CD8-positive, alpha-beta memory T cell (primary cell): ENCODE measurements around the gene TCHH. TPM values are rescaled to one million over a fixed set of nuclear protein-coding genes. Genes with fewer than 3 reads are reported as not detected.

Experiments used
- CTCF ChIA-PET: fragments of 350-600 bp; sonication (Branson Sonifier 250); formaldehyde crosslinking; loops from one replicate; lab custom pipeline; 2021; ENCODE audit warnings: antibody characterized with exemption; lab: Charles Lee
- POLR2A ChIA-PET: fragments of 350-600 bp; sonication (Branson Sonifier 250); formaldehyde crosslinking; loops from one replicate; lab custom pipeline; 2021; ENCODE audit warnings: antibody characterized with exemption; lab: Charles Lee
- DNase-seq, 5 donors: peaks; one replicate each; pipeline versions ENCODE4 v3.0.0 to v3.0.0-alpha.2; 2020 to 2022; ENCODE audit warnings: mixed read lengths in 1 of 5
- H3K27ac ChIP-seq: one replicate; pipeline ENCODE4 v1.7.0; 2013; ENCODE audit warnings: low read depth, mild to moderate bottlenecking, low read length, moderate library complexity
- H3K27me3 ChIP-seq: 2 replicates; pipeline ENCODE4 v1.7.0; 2013; ENCODE audit warnings: low read length, mild to moderate bottlenecking; ENCODE audit not compliant: insufficient read depth, poor library complexity, severe bottlenecking
- H3K36me3 ChIP-seq: 2 replicates; pipeline ENCODE4 v1.7.0; 2013; ENCODE audit warnings: mild to moderate bottlenecking, low read length, moderate library complexity; ENCODE audit not compliant: insufficient read depth
- H3K4me1 ChIP-seq: 2 replicates; pipeline ENCODE4 v1.7.0; 2013; ENCODE audit warnings: mild to moderate bottlenecking, low read length, moderate library complexity; ENCODE audit not compliant: insufficient read depth
- H3K4me3 ChIP-seq: 2 replicates; pipeline ENCODE4 v1.7.0; 2013; ENCODE audit warnings: mild to moderate bottlenecking, low read length
- H3K9me3 ChIP-seq: 2 replicates; pipeline ENCODE4 v1.7.0; 2013; ENCODE audit warnings: mild to moderate bottlenecking, low read length
- H3K27ac Mint-ChIP-seq, 8 donors: one replicate each; pipeline ENCODE4 v1.8.0; 2020 to 2021; ENCODE audit warnings: mixed read lengths in 8 of 8, mild to moderate bottlenecking in 6 of 8, inconsistent platforms in 3 of 8, moderate library complexity in 3 of 8
- H3K27me3 Mint-ChIP-seq, 2 donors: one replicate each; pipeline ENCODE4 v1.8.0; 2020 to 2021; ENCODE audit warnings: mixed read lengths in 2 of 2, mild to moderate bottlenecking in 1 of 2, moderate library complexity in 1 of 2
- H3K36me3 Mint-ChIP-seq, 3 donors: one replicate each; pipeline ENCODE4 v1.8.0; 2020 to 2021; ENCODE audit warnings: mixed read lengths in 3 of 3, inconsistent platforms in 1 of 3, mild to moderate bottlenecking in 1 of 3
- H3K4me1 Mint-ChIP-seq, 3 donors: one replicate each; pipeline ENCODE4 v1.8.0; 2020 to 2021; ENCODE audit warnings: mixed read lengths in 3 of 3, inconsistent platforms in 1 of 3, mild to moderate bottlenecking in 1 of 3
- H3K4me3 Mint-ChIP-seq, 7 donors: one replicate each; pipeline ENCODE4 v1.8.0; 2020 to 2021; ENCODE audit warnings: mixed read lengths in 7 of 7, mild to moderate bottlenecking in 6 of 7, moderate library complexity in 4 of 7, inconsistent platforms in 2 of 7
- H3K9me3 Mint-ChIP-seq, 5 donors: one replicate each; pipeline ENCODE4 v1.8.0; 2020 to 2022; ENCODE audit warnings: mixed read lengths in 5 of 5, mild to moderate bottlenecking in 3 of 5, moderate library complexity in 2 of 5, inconsistent platforms in 1 of 5
- polyA plus RNA-seq: library from polyadenylated mRNA; unstranded; fragments of 300-500 nt; fragmentation: Illumina TruSeq; gene quantifications from one replicate; pipeline ENCODE4 v1.2.3, GENCODE V29; 2021
- total RNA-seq, 2 experiments: library from RNA; stranded (reverse); gene quantifications; one replicate each; pipeline ENCODE4 v1.2.3, GENCODE V29; 2021

The TCHH gene, protein sequence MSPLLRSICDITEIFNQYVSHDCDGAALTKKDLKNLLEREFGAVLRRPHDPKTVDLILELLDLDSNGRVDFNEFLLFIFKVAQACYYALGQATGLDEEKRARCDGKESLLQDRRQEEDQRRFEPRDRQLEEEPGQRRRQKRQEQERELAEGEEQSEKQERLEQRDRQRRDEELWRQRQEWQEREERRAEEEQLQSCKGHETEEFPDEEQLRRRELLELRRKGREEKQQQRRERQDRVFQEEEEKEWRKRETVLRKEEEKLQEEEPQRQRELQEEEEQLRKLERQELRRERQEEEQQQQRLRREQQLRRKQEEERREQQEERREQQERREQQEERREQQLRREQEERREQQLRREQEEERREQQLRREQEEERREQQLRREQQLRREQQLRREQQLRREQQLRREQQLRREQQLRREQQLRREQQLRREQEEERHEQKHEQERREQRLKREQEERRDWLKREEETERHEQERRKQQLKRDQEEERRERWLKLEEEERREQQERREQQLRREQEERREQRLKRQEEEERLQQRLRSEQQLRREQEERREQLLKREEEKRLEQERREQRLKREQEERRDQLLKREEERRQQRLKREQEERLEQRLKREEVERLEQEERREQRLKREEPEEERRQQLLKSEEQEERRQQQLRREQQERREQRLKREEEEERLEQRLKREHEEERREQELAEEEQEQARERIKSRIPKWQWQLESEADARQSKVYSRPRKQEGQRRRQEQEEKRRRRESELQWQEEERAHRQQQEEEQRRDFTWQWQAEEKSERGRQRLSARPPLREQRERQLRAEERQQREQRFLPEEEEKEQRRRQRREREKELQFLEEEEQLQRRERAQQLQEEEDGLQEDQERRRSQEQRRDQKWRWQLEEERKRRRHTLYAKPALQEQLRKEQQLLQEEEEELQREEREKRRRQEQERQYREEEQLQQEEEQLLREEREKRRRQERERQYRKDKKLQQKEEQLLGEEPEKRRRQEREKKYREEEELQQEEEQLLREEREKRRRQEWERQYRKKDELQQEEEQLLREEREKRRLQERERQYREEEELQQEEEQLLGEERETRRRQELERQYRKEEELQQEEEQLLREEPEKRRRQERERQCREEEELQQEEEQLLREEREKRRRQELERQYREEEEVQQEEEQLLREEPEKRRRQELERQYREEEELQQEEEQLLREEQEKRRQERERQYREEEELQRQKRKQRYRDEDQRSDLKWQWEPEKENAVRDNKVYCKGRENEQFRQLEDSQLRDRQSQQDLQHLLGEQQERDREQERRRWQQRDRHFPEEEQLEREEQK (N-terminal part only)
- total RNA-seq (under 1 TPM; 0.09 to 0.11 TPM), polyA plus RNA-seq (not detected)

DNA sequence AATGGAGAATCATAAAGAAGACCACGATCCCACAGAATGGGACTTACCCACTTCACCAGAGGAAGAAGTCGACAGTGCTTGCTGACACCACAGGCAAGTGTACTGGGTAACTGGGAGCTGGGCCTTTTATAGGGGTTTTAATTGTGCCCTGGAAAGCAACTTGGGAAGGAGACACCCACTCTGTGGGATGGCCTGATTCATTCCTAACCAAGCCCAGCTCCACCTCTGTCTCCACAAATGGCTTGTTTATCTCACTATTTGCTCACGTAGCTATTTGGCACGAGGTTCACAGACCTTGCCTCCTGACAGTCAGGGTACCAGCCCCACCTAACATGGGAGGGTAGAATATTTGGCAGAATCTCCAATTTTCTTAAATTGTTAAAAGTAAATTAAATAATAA, at the start of gene TCHH:
TCHH (minus strand) TSS at position 101 of the 400 bp plus-strand sequence. CDS start 1,364 bp downstream, outside the sequence.
- no peak within 1 kb of the TSS for H3K27ac ChIP-seq
- H3K27me3 ChIP-seq: peaks cover 22% of the 10 kb centered on the region
- no peak within 1 kb of the TSS for H3K4me3 ChIP-seq
- POLR2A ChIA-PET: no interaction called here
- no peaks in the 10 kb centered on the region for H3K9me3 ChIP-seq
- Mint-ChIP-seq H3K27me3 (peaks cover 27 to 38% of the 10 kb centered on the region in 2 donors), H3K27ac (no peak within 1 kb of the TSS), H3K4me3 (no peak within 1 kb of the TSS), H3K4me1 (no peaks in the 10 kb centered on the region), H3K9me3 (no peaks in the 10 kb centered on the region), H3K36me3 (no peaks in the 10 kb centered on the region)
- H3K36me3 ChIP-seq: no peaks in the 10 kb centered on the region
- peaks cover 7% of the 10 kb centered on the region for H3K4me1 ChIP-seq
- CTCF ChIA-PET: no interaction called here
- DNase-seq: no peak

DNA sequence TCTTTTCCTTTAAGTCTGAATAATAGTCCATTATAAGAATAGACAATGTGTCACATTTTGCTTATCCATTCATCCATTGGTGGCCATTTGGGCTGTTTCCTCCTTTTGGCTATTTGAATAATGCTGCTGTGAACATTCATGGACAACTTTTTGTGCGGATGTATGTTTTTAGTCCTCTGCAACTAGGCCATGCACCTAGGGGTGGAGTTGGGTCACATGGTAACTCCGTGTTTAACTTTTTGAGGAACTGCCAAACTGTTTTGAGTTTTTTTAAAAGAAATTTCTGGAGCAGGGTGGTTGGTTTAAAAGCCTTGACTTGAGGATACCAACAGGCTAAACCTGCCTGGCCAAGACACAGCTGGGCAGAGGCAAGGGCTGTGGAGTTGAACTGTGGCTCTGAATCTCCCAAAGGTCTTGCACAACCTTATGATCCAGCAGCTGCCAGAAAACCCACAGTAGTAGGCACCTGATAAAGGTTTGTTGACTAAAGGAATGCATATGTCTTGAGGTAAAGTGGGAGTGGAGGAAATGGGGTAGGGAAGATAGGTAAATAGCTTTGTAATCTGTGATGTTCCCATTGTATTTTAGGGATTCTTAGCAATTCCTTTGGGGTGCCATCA, 49.4 kb upstream of the TCHH start:
- no peak overlapping the region for H3K27ac ChIP-seq
- no peaks in the 10 kb centered on the region for H3K36me3 ChIP-seq
- CTCF ChIA-PET: no interaction called here
- H3K27me3 ChIP-seq: no peaks in the 10 kb centered on the region
- H3K4me3 Mint-ChIP-seq: no peak overlapping the region
- no peaks in the 10 kb centered on the region for H3K9me3 Mint-ChIP-seq
- no peaks in the 10 kb centered on the region for H3K4me1 ChIP-seq
- H3K27ac Mint-ChIP-seq: no peak overlapping the region
- H3K27me3 Mint-ChIP-seq: peaks cover 10 to 16% of the 10 kb centered on the region in 2 donors
- peaks cover 0 to 2% (median 0%) of the 10 kb centered on the region in 3 donors for H3K36me3 Mint-ChIP-seq
- POLR2A ChIA-PET: no interaction called here
- H3K9me3 ChIP-seq: no peaks in the 10 kb centered on the region
- no peak overlapping the region for H3K4me3 ChIP-seq
- peaks cover 3 to 7% (median 5%) of the 10 kb centered on the region in 3 donors for H3K4me1 Mint-ChIP-seq
- no peak for DNase-seq

DNA sequence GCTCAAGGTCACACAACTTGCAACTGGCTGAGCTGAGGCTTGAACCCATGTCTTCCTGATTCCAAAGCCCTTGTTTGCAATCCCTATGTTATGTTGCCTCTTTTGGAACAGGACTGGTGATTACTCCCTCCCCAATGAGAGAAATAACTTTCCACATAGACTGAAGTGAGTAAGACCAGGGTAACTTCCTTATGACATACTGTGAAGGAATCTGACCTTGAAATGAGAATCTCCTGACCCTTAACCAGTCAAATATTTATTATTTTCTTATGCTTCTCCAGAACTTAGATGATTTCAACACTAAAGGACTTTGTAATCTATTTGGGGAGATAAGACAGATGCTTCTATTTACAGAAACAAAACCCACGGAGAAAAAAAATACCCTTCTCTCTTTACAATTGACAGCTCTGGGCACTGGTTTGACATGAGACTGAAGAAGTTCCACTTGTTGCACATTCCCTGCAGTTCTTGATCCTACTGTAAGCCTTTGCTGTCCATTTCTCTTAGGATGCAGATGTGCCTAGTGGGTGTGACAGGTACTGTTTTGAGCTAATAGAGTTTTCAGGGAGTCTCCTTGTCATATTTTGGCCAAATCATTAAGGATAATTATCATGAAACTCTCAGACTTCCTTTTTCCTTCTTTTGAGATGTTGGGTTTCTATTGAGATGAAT, 47.7 kb upstream of the TCHH start:
- Histone ChIP-seq H3K27me3 (no peaks in the 10 kb centered on the region), H3K4me3 (no peak overlapping the region), H3K36me3 (no peaks in the 10 kb centered on the region), H3K4me1 (no peaks in the 10 kb centered on the region), H3K9me3 (no peaks in the 10 kb centered on the region), H3K27ac (no peak overlapping the region)
- H3K36me3 Mint-ChIP-seq: peaks cover 0 to 2% (median 0%) of the 10 kb centered on the region in 3 donors
- peaks cover 7 to 16% of the 10 kb centered on the region in 2 donors for H3K27me3 Mint-ChIP-seq
- POLR2A ChIA-PET: no interaction called here
- no peak for DNase-seq
- H3K27ac Mint-ChIP-seq: no peak overlapping the region
- CTCF ChIA-PET: interaction anchor here (0.9 kb wide), 1 partner anchor 23 kb away, joined by 4 read pairs; no protein-coding TSS in a partner anchor
- peaks cover 3 to 7% (median 5%) of the 10 kb centered on the region in 3 donors for H3K4me1 Mint-ChIP-seq
- no peaks in the 10 kb centered on the region for H3K9me3 Mint-ChIP-seq
- H3K4me3 Mint-ChIP-seq: no peak overlapping the region

DNA sequence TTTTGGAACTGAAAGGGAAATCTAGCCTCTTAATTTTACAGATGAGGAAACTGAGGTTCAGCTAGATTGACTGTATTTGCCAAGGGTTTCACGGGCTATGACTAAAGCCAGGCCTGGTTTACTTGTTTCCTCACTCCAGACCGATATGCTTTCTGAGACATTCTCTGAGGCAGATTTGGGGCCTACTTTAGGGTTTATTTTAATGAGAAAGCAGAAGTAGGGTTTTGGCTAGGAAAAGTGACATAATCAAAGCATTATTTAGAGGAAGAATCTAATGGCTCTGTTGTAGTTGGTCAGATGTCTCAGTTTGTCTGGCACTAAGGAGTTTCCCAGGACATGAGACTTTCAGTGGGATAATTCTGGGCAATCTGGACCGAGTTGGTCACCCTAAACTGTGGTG, 45.3 kb upstream of the TCHH start:
- ChIA-PET CTCF (no interaction called here), POLR2A (no interaction called here)
- H3K27me3 Mint-ChIP-seq: peaks cover 4 to 15% of the 10 kb centered on the region in 2 donors

DNA sequence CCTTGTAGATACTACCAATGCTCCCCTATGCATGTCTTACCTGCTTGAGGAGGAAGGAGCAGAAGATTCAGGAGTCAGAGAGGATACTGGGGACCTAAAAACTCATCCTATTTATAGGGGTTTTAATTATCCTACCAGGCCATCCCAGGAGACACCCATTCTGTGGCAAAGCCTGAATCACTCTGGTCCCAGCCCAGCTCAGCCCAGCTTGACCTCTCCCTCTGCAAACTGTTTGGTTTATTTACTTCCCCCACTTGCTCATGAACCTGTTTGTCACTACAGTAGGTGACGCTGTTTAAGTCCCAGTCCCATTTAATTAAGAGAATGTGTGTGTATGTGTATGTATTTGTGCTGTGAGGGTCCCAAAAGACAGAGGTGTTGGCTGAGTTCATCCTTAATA, 43.9 kb upstream of the TCHH start, which contains the start of gene RPTN:
RPTN (minus strand) TSS at position 85 of the 400 bp plus-strand sequence. CDS start 1,339 bp downstream, outside the sequence.
- POLR2A ChIA-PET: no interaction called here

More for the DNA sequence above, 45.3 kb upstream of the TCHH start:
- H3K36me3 ChIP-seq: no peaks in the 10 kb centered on the region
- no peaks in the 10 kb centered on the region for H3K9me3 ChIP-seq
- H3K4me1 ChIP-seq: no peaks in the 10 kb centered on the region
- Mint-ChIP-seq H3K9me3 (no peaks in the 10 kb centered on the region), H3K36me3 (no peaks in the 10 kb centered on the region), H3K4me1 (peaks cover 0 to 2% (median under 1%) of the 10 kb centered on the region in 3 donors), H3K4me3 (no peak overlapping the region), H3K27ac (no peak overlapping the region)
- H3K4me3 ChIP-seq: no peak overlapping the region
- no peaks in the 10 kb centered on the region for H3K27me3 ChIP-seq
- DNase-seq: no peak
- no peak overlapping the region for H3K27ac ChIP-seq

DNA sequence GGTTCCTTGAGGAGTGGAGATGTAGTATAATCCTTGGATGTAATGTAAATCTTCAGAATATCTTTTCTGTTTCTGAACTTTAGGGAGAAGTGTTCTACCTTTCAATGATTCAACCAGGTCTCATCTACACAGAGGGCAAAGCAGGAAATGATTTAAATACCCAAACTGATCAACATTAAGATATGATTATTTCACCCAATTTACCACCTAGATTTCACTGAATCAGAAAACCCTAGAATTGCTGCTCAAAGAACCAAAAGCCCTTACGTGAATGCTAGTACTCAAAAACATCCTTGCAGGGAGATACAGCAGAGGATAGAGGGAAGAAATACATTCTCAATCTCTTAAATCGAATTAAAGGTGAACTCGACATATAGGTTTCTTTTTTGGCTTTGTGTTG, 38.8 kb upstream of the TCHH start:
- DNase-seq: no peak
- H3K9me3 Mint-ChIP-seq: peaks cover under 1 to 6% (median 3%) of the 10 kb centered on the region in 5 donors
- ChIA-PET CTCF (no interaction called here), POLR2A (no interaction called here)
- Histone ChIP-seq H3K27ac (no peak overlapping the region), H3K27me3 (no peaks in the 10 kb centered on the region), H3K4me3 (no peak overlapping the region), H3K4me1 (no peaks in the 10 kb centered on the region), H3K36me3 (no peaks in the 10 kb centered on the region), H3K9me3 (no peaks in the 10 kb centered on the region)
- H3K4me3 Mint-ChIP-seq: no peak overlapping the region
- H3K4me1 Mint-ChIP-seq: no peaks in the 10 kb centered on the region
- H3K27me3 Mint-ChIP-seq: peaks cover 2 to 8% of the 10 kb centered on the region in 2 donors
- no peak overlapping the region for H3K27ac Mint-ChIP-seq
- peaks cover 0 to under 1% (median 0%) of the 10 kb centered on the region in 3 donors for H3K36me3 Mint-ChIP-seq

More for the DNA sequence above, 43.9 kb upstream of the TCHH start, which contains the start of gene RPTN:
- Mint-ChIP-seq H3K27ac (no peak within 1 kb of the TSS), H3K4me1 (no peaks in the 10 kb centered on the region), H3K36me3 (no peaks in the 10 kb centered on the region), H3K9me3 (no peaks in the 10 kb centered on the region), H3K27me3 (peaks cover 2 to 10% of the 10 kb centered on the region in 2 donors), H3K4me3 (no peak within 1 kb of the TSS)
- Histone ChIP-seq H3K4me3 (no peak within 1 kb of the TSS), H3K27me3 (no peaks in the 10 kb centered on the region), H3K36me3 (no peaks in the 10 kb centered on the region), H3K4me1 (no peaks in the 10 kb centered on the region), H3K27ac (no peak within 1 kb of the TSS), H3K9me3 (no peaks in the 10 kb centered on the region)
- no peak for DNase-seq
- CTCF ChIA-PET: interaction anchor here (1.1 kb wide), 1 partner anchor 41 kb away, joined by 3 read pairs; no protein-coding TSS in a partner anchor

DNA sequence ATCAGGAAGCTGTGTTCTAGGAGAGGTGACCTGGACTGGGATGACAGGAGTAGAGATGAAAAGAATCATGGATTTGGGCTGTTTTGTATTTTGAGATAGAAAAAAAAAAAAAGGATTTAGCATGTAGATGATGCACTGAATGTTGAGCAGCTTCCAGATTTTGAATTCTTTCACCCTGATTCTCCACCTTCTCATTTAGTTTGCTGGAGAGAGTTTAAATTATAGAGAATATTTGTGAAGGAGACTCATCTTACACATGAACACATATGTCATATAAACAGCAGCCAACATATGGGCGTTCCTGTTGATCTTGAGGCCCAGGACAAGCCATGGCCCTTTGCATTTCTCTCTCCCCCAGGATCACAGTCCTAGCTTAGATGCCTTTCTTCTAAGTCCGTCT, 36.4 kb upstream of the TCHH start:
- DNase-seq: no peak
- Mint-ChIP-seq H3K4me1 (no peaks in the 10 kb centered on the region), H3K27me3 (peaks cover 6 to 12% of the 10 kb centered on the region in 2 donors), H3K4me3 (no peak overlapping the region), H3K27ac (no peak overlapping the region), H3K36me3 (peaks cover 0 to 14% (median 0%) of the 10 kb centered on the region in 3 donors), H3K9me3 (peaks cover 12 to 17% (median 15%) of the 10 kb centered on the region in 5 donors)
- Histone ChIP-seq H3K9me3 (no peaks in the 10 kb centered on the region), H3K4me3 (no peak overlapping the region), H3K27me3 (no peaks in the 10 kb centered on the region), H3K27ac (no peak overlapping the region), H3K4me1 (no peaks in the 10 kb centered on the region), H3K36me3 (no peaks in the 10 kb centered on the region)
- POLR2A ChIA-PET: no interaction called here
- CTCF ChIA-PET: no interaction called here
